Esophagus muscularis mucosa (tissue), 3 donors: ENCODE results near the gene SLCO2A1.

Source experiments
- POLR2A ChIP-seq: fragments of 450-650 bp; IDR thresholded peaks from one replicate; pipeline ENCODE4 v1.6.1; 2017; ENCODE audit warnings: antibody characterized with exemption, moderate library complexity, mild to moderate bottlenecking, low read depth
- TF ChIP-seq, protein P1 (sequence below), 3 experiments: fragments of 200-600 bp in 2 of 3; fragments of 450-650 bp in 1 of 3; sonication (generic) in 2 of 3; IDR thresholded peaks; one replicate each; pipeline ENCODE4 v1.5.1; 2017 to 2019; ENCODE audit warnings: antibody characterized with exemption in 3 of 3, mild to moderate bottlenecking in 2 of 3, moderate library complexity in 1 of 3

DNA sequence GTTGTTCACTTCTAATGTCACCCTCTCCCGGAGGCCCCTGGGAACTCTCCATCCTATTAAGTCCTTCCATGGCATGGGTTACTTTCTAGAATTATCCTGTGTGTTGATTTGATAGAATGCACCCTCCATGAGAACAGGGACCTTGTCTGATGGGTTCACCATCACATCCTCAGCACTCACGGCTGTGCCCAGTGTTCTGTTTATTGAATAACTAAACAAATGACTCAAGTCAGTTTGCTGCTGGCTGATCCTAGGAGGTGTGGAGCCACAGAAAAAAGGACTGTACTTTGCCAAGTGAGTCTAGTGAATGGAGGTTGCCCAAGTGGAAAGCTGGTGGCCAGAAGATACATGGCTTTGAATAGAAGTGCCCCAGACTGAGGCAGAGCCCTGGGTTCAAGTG lies 85.5 kb downstream of the SLCO2A1 start:
- TF ChIP-seq, protein P1, sequence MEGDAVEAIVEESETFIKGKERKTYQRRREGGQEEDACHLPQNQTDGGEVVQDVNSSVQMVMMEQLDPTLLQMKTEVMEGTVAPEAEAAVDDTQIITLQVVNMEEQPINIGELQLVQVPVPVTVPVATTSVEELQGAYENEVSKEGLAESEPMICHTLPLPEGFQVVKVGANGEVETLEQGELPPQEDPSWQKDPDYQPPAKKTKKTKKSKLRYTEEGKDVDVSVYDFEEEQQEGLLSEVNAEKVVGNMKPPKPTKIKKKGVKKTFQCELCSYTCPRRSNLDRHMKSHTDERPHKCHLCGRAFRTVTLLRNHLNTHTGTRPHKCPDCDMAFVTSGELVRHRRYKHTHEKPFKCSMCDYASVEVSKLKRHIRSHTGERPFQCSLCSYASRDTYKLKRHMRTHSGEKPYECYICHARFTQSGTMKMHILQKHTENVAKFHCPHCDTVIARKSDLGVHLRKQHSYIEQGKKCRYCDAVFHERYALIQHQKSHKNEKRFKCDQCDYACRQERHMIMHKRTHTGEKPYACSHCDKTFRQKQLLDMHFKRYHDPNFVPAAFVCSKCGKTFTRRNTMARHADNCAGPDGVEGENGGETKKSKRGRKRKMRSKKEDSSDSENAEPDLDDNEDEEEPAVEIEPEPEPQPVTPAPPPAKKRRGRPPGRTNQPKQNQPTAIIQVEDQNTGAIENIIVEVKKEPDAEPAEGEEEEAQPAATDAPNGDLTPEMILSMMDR (IDR thresholded peaks at IDR 0.05): no peak
- no peak for TF ChIP-seq POLR2A
